Stimulated activated CD8-positive, alpha-beta memory T cell treated with anti-CD3 and anti-CD28 coated beads, Interleukin-7, amount 100 ng/mL, for 1 hour (primary cell): ENCODE results near the gene UFC1.

Experiments used
- DNase-seq, 2 donors: peaks; one replicate each; pipeline ENCODE4 v3.0.0-alpha.2; 2020; ENCODE audit warnings: low read depth in 2 of 2

UFC1 gene

DNA sequence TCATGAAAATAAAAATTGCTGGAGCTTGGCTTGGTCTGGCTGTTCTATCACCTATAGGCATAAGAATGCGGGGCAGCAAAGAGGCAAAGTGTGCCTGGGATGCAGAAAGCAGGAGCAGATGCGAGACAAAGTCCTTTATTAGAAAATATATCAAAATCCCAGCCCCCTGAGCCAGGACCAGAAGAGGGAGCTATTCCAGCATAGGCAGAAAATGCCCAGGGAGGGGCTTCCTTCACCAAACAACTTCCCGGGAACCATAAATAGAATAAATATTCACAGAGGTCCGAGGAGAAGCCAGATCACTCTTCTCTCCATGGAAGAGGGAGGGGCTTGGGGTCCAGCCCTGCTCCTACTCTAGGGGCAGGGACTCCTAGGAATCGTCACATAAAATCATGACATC is 17.4 kb downstream of the UFC1 start:
- DNase-seq: no peak

GRCh38 chr1:161171696-161172095 is 17.9 kb downstream of the UFC1 start:
- DNase-seq: no peak

DNA sequence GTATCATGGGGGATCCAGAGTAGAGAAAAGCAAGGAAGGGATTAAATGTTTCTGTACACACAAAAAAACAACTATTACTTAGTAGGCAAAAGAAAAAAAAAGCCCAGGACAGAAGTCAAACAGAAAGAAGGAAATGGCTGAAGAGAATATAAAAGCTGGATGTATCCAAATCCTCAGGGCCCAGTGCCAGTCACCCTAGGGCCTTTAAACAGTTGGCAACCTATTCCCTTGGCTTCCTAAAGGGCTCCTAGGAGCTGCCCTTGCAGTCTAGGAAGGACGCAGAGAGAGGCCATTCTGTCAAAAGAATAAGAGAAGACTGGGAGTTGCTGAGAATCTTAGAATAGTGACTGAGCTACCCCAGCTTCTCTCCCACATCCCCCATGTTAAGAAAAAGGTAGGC is 18.6 kb downstream of the UFC1 start:
- DNase-seq: no peak

DNA sequence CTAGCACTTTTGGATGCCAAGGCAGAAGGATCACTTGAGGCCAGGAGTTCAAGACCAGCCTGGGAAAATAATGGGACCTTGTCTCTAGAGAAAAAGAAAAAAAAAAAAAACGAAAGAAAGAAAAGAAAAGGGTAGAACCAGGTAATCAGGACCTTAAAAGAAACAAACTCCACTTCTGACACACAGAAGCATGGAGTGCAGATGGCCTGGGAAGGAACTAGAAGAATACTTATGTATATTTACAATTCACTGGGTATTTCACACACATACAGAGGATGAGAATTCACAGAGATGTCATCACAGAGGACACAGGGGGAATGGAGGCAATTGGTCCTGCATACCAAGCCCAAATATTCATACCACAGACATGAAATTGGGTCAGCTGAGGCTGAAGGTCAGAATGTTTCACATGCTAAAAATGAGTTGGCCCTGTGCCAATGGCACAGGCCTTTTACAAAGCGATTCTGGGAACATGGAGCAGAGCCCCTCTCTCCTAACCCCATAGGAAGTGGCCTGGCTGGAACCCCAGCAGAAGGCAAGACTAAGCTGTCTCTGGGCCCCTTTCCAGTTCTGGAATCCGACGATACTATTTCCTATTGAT is 19.1 kb downstream of the UFC1 start:
- DNase-seq: no peak

- no peak for DNase-seq
Observed at GRCh38 chr1:161173711-161174110, 19.9 kb downstream of the UFC1 start.

GRCh38 chr1:161174911-161175310 is 21.1 kb downstream of the UFC1 start:
- no peak for DNase-seq

- no peak for DNase-seq
Observed at GRCh38 chr1:161175771-161176453, 22.1 kb downstream of the UFC1 start.

GRCh38 chr1:161176468-161177111 is 22.8 kb downstream of the UFC1 start:
- DNase-seq: no peak

DNA sequence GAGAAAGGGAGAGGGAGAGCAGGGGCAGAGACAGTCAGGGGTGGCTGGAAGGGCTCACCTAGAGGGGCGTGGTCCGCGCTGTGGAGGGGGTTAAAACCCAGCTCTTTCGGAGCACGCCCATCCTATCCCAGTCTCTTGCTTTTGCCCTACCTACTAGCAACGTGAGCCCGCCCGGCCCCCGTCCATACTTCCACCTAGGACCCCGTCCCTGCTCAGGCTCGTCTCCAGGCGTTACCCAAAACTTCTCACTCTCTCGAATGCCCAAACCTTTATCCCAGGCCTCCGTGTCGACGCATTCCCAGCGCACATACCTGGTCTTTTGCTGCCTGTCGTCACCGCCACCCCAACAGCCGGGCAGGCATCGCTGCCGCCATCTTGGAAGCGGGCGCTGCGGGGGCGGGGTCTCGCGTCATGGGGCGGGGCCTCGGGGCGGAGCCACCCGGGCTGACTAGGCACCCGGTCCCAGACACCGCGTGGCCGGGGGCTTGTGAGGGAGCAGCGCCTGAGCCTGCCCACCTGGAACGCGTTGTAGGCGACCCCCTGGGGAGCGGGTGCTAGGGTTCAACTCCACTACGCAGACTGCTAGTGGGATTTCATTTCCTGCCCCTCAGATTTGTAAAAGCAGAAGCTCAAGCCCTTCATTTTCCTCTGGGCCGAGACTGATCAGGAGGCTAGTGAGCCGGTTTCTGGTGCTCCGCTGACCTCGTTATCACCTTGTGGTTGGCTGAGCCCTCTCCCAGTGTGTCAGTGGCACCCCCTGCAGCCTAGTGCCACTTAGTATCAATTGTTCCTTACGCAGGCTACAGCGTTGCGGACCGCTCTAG is 23.5 kb downstream of the UFC1 start, which contains the start of gene B4GALT3:
Gene B4GALT3 (minus strand): TSS at position 396 of the 824 bp plus-strand sequence. CDS start 1,447 bp downstream, outside the sequence.
- peak; percentile 92 to 96 for DNase-seq

DNA sequence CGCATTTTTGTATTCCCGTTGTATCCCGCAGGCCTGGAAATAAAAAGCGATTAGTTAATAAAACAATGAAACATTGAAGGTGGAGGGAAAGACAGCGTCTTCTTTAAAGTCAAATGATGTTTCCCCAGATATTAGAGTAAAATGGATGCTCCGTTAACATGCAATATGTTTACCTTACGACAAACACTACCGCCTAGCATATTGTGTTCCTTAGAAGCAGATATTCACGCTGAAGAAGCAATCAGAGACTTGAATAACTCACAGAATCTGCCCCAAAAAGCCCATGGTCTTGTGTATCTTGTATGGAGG is 24.1 kb downstream of the UFC1 start:
- DNase-seq: no peak

GRCh38 chr1:161179698-161180097 is 25.9 kb downstream of the UFC1 start:
- no peak for DNase-seq

GRCh38 chr1:161180639-161181038 is 26.9 kb downstream of the UFC1 start:
- DNase-seq: no peak

GRCh38 chr1:161182214-161182613 is 28.4 kb downstream of the UFC1 start:
- no peak for DNase-seq

DNA sequence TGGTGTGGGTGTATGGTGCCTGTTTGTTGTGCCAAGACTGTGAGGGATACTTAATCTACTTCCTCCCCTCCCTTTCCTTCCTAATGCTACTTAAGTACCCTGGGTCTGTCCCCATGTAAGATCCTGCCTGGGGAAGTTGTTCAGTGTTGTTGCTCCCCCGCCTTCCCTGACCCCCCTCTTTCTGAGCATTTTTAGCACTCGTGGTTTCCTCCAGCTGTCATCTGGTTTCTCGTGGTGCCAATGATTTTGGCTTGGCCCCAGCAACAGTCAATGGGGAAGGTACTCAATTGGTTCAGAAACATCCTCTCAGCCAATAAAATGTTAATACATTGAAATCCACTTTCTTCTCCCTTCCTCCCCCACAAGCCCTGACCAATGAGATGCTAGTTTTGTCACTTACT is 31.5 kb downstream of the UFC1 start:
- peak in 1 of 2 donors; percentile 44 for DNase-seq

DNA sequence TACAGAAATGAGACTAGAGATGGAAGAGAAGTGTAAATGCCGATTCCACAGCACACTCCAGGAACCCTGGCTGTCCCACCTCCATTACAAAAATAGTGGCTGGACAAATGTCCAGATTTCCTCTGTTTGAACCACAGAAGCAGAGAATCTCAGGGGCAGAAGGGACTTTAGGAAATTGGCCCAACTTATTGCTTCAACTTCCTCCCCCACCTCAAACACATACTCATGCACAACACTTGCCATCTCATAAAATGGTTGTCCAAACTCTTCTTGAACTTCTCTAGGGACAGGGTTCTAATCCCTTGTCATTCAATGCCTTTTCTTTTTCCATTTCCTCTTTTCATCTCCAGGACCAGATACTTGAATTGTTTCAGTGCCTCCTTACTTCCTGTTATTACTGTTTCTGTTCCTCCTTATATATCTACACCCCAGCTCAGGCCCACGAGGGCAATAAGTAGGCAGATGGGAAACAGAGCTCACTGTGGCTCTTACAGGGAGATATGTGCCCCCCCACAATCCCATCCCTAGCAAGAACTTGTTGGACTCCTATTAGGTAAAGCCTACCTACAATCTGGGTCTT is 32.0 kb downstream of the UFC1 start:
- DNase-seq: no peak

DNA sequence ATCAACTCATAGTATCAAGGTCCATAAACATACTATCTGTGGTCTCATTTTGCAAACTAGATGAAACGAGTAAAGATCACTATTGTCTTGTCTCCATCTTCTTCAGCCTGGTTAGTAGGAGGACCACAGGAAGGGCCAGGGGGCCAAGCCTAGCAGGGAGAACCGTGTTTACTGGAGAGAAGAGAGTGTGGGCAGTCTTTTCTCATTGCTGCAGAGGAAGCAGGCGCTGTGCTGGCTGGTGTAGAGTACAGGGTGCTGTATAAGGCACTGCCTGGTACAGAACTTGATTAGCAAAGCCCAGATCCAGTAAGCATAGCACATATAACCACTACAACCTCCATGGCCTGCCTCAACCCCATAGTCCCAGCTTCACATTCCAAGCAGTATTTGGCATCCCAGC is 33.5 kb downstream of the UFC1 start:
- DNase-seq: no peak

DNA sequence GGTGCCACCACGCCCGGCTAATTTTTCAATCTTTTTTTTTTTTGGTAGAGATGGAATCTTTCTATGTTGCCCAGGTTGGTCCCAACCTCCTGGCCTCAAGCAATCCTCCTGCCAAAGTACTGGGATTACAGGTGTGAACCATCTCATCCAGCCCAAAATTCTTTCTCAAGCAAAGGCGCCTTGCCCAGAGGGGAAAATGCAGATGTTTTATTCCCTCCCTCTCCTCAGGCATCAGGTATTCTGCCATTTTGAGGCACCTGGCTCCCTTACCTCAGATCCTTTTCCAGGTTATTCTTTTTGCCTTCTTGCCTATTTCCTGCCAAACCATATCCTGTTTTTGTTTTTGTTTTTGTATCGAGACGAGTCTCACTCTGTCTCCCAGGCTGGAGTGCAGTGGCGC is 34.6 kb downstream of the UFC1 start:
- DNase-seq: no peak

GRCh38 chr1:161189036-161189435 is 35.3 kb downstream of the UFC1 start:
- DNase-seq: no peak

GRCh38 chr1:161190962-161191521 is 37.3 kb downstream of the UFC1 start:
- DNase-seq: no peak

GRCh38 chr1:161191971-161192370 is 38.2 kb downstream of the UFC1 start:
- no peak for DNase-seq
